ENCODE results near the gene CSNK1G2.

Gene CSNK1G2

DNA sequence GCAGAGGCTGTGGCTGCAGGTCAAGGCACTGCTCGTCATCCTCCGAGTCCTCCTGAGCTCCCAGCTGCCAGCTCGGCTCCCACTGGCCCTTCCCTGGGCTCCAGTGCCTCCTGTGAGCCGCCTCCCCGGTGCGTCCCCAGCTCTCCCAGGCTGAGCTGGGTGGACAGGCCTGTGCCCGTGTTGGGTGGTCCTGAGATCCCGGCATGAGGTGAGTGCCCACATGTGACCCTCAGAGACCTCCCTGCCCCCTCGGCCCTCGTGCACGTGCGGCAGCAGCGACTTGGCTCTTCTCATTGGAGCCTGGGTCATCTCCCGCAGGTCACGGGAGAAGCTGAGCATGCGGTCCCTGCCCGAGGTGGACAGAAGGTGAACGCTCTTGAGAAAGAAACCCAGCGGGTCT, 20.3 kb upstream of the CSNK1G2 start:
- DNase-seq: no peak

DNA sequence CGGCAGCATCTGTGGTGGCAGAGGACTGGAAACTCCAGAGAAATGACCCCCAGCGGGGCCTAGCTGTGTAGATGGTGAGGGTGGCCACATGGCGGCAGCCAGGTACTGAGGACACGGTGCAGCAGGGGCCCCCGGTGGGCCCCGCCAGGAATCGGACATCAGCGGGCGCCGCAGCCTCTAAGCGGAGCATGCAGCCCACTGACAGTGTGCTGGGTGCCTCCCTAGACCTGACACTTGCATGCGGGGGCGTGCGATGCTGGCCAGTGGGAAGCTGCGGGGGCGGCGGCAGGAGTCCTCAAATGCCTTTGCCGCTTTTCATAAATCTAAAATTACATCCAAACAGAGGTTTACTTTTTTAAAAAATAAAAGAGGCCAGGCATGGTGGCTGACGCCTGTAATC, 19.6 kb upstream of the CSNK1G2 start:
- no peak for DNase-seq

DNA sequence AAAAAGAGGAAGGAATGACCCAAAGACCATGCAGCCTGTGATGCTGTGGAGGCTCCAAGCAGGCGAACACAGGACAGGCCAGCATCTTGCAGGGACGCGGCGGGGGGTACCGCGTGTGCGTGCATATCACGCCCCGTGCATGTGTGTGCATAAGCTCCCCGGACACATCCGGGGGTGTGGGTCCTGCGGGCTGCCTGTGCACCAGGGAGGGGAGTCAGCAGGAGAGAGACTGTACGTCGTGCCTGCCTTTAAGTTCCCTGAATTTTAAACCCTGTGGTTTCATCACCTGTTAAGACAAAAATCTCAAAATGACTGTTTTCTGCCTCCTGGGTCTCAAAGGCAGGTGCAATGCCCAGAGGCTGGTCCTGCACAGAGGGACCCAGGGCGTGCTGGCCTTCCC, 19.1 kb upstream of the CSNK1G2 start:
- DNase-seq: no peak

DNA sequence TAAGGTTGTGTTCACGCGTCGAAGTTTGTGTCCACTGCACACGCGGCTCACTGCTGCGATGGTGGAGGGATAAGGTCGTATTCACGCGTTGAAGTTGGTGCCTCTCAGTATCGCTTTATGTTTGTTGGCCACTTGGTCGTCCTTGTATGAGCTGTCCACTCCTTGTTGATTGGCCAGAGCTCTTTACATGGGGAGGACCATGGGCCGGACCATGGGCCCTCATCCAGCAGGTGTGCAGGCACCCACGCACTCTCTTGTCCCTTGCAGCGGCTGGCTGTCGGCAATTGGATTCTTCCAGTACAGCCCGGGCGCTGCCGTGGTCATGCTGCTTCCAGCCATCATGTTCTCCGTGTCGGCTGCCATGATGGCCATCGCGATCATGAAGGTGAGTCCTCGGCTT, 18.2 kb upstream of the CSNK1G2 start:
- no peak for DNase-seq

DNA sequence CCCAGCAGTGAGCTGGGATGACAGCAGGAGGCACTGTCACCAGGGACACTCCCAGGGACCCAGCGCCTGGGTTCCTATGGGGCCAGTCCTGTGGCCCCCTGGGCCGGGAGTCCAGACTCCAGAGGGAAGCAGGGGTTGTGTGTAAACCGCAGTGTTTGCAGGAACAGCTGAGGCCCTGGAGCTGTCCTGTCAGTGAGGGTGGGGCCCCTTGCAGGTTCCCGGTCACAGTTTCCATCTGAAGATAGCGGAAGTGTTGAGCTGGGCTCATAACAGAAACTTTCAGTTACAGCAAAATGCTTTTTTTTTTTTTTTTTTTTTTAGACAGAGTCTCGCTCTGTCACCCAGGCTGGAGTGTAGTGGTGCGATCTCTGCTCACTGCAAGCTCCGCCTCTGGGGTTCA, 17.7 kb upstream of the CSNK1G2 start:
- no peak for DNase-seq

DNA sequence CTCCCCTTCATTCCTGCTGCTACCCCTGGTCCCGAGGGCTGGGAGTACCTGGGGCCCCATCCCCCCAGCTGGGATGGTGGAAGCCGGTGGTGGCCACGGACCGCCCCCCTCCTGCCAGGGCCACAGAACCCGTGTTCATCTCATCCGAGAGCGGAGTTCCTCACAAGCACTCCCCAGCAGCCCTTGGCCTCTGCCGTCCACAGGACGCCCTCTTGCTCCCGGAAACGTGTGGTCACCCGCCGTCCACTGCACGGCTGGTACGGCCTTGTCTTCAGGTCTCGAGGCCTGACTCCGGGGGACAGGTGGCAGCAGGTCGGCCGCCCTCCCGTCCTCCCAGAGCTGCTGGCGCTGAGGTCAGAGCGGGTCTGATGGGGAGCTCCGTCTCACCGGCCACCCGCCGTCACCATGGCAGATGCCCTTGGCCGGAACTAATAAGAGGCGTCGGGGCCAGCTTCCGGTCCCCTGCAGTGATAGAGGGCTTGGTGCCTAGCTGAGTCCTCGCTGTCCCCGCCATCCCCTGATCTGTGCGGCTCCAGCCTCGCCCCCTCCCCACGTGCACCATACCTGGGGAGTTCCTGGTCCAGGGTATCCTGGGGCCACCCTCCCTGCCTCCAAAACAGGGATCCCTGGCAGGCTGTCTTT, 16.5 kb upstream of the CSNK1G2 start:
- no peak for DNase-seq

DNA sequence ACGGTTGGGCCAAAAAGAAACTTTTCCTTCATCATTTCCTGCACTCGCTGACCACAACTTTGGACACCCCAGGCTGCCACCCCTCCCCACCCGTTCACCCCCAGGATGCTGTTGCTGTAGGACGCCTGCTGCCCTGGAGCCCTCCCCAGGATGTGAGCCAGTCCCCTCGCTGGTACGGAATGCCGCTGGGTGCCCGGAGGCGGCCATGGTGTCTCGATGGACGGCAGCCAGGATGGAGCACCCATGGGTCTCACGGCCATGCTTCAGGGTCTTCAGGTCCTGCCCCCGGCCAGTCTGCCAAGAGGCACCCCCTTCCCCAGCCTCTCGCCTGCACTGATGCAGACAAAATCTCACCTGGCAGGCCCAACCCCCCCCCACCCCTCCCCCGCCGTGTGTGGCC, 15.4 kb upstream of the CSNK1G2 start:
- DNase-seq: no peak

DNA sequence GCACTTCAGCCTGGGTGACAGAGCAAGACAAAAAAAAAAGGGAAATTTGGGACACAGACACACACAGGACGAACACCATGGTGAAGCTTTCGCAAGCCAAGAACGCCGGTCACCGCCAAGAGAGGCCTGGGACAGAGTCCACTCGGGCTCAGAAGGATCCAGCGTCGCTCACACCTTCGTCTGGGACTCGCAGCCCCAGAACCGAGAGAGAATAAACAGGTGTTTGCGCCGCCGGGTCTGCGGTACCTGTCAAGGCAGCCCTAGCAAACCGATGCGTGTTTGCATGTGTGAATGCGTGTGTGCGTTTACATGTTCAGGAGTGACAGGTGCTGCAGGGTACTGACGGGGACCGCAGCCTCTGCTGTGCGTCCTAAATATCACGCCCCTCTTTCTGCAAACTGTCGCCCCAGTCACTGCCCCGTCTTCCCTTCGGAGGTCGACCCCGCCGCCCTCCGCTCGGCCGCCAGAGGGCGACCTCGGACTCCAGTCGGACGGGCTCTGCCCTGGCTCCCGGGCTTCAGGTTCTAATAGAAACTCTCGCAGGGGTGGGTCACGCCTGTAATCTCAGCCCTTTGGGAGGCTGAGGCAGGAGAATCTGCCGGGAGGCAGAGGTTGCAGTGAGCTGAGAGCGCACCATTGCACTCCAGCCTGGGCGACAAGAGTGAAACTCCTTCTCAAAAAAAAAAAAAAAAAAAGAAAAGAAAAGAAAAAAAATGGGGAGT, 11.8 kb upstream of the CSNK1G2 start:
- DNase-seq: peak; percentile 75

DNA sequence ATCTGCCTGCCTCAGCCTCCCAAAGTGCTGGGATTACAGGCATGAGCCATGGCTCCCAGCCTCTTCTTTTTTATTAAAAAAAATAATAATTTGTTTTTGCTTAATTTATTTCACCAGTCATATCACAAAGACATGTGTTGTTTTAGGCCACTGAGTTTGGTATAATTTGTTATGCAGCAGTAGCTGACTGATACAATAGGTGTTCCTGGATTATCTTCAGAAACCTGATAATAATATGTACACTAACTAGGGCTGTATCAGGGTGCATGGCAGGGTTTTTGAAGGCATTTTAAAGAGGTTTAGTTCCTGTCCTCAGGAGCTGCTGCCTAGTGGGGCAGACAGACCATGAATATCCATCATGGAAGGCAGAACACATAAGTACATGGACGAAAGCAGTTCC, 9.5 kb upstream of the CSNK1G2 start:
- DNase-seq: no peak

DNA sequence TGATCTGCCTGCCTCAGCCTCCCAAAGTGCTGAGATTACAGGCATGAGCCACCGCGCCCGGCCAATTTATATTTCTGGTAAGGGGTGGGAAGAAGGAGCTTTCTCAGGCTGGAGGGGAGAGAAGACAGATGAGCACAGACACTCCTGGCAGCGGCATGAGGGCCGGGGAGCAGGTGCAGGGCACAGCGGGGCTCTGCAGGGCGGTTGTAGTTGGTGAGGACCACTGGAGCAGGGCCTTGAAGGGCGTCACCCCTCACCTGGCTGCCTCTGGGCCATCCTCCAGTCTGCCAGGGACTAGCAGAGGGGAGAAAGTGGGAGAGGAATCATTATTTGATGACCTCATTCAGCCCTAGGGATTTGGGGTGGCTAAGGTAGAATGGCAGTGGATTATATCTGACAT, 8.6 kb upstream of the CSNK1G2 start:
- no peak for DNase-seq

DNA sequence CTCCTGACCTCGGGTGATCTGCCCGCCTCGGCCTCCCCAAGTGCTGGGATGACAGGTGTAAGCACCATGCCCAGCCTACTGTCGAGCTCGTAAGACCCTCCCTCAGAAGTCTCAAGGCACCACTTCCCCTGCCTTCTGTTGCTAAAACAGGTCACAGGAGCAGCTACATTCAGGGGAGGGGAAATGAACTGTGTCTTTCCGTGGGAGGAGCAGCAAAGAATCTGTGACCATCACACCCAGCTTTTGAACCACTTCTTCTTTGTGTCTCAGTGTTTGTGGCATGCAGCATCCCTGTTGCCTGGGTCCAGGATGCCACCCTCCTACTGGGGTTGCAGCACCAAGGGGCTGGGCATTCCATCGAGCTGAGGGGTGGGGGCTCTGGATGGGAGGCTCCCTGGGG, 7.7 kb upstream of the CSNK1G2 start:
- DNase-seq: no peak

DNA sequence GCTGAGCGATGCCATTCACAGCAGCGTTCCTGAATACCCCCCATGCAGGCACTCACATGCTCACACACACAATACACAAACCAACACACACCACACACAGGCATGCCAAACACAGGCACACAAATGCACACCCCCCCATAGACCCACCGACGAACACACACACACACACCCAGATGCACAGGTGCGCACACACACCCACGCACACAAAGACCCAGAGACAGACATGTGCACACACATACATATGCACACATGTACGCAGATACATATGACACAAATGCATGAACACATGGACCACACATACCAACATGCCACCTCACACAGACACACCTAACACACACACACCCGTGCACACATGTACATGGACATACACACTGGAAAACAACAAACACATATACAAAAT, 7.0 kb upstream of the CSNK1G2 start:
- DNase-seq: no peak

DNA sequence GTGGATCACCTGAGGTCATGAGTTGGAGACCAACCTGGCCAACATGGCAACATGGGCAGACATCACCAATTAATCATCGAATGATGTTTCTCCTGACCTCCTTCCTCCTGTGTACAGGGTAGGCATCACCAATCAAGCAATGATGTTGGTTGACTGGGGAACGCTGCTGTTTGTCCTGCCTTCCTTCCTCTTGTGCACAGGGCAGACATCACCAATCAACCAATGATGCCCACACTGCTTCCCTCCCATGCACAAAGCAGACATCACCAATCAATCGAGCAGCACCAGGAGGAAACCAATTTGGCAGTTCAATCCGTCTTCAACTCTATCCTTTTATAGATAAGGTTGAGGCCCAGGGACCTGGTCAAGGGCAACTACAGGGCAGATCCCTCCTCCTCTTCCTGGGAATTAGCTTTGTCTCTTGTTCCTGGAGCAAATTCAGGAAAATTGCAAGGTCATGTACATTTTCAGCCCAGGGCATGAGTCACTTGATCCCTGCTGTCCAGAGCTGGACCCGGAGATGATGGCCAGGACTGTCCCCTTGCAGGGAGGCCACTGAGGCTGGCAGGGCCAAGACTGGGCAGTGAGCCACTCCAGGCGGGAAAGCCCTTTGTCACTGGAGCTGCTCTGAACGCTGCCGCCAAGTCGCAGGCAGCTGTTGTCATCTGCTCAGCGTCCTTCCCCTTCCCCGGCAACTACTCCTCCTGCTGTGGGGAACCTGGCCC, 5.3 kb upstream of the CSNK1G2 start:
- DNase-seq: peak; percentile 25

DNA sequence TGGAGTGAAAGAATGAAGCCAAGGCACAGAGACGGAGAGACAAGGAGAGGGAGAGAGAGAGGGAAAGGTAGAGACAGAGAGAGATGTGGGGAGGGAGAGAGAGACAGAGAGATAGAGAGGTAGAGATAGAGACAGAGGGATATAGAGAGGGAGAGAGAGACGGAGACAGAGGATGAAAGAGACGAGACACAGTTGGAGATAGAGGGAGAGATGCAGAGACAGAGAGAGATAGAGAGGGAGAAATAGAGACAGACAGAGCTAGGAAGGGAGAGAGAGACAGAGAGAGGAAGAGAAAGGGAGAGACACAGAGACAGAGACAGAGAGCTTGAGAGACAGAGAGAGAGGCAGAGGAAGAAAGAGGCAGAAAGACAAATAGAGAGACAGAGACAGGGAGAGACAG, 4.5 kb upstream of the CSNK1G2 start:
- DNase-seq: no peak

DNA sequence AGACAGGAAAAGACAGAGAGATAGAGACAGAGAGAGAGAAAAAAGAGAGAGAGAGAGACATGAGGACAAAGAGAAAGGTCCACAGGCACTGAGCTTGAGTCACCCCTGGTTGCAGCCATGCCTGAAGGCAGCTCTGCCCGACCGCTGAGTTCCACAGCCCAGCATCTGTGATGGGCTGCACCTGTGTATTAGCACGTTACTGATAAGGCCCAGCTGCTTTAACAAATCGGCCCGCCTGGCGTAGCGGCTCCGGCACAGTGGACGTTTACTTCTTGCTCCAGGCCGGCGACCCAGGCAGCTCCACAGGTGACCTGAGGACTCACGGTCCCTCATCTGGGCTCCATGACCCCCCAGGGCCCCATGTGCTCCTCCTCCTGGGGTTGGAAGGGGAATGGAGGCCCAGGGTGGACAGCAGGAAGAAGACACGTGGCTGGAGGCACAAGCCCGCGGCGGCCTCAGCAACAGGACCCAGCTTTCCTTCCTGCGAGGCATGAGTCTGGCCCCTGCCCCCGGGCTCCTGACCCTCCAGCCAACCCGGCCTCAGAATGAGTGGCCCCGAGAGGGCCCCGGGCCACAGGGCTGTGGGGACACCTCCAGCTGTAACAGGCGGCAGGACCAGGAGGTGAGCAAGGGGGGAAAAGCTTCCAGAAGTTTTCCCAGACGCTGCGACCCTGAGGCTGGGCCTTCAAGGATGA, 3.9 kb upstream of the CSNK1G2 start:
- DNase-seq: no peak

DNA sequence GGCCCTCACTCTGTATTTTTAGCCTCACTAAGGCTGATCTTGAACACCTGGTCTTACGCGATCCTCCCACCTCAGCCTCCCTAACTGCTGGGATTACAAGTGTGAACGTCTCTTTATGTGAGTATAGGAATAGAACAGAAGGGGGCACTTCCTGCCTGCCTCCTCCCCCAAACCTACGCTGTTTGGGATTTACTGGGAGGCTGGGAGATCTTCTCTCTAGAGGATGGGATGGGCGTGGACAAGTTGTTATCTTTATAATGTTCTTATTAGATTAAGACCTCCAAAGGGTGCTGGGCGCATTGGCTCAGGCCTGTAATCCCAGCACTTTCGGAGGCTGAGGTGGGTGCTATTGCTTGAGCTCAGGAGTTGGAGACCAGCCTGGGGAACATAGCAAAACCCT, 2.9 kb upstream of the CSNK1G2 start:
- no peak for DNase-seq

DNA sequence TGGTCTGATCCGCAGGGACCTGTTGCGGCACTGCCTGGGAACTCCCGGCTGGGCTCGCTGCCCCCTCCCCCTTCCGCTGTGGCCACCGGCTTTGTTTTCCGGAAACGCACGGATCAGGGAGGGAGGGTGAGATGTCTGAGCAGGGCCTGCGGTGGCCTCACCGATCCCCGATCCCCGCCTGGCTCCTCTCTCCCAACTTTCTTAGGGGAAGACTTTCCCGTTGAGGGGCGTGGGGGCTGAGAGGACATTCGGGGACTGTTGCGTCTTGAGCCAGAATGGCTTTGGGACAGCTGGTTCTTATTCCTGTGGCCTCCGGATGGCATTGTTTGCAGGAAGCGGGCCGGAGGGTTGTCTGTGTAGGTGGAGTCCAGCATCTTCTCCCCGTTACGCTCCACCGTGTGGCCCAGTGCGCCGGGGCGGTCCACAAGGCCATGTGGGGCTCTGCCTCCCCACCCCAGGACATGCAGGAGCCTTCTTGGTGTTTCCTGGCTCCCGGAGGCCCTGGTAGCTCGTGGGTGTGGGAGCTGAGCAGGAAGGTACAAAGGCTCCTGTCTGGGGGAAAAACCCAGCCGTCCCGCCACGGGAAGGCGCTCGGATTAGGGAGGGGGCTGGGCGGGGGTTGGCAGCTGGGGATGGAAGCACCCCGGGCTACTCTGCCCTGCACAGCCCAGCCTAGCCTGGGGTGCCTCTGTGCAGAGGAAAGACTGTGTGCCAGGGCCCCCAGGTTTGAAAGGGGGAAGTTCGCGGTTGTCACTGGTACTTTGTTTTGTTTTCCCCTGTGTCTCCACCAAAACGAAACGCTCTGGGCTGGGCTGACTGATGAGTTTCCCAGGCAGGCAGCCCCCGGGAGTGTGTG, 1.3 kb downstream of the CSNK1G2 start:
- DNase-seq: peak; percentile 75

DNA sequence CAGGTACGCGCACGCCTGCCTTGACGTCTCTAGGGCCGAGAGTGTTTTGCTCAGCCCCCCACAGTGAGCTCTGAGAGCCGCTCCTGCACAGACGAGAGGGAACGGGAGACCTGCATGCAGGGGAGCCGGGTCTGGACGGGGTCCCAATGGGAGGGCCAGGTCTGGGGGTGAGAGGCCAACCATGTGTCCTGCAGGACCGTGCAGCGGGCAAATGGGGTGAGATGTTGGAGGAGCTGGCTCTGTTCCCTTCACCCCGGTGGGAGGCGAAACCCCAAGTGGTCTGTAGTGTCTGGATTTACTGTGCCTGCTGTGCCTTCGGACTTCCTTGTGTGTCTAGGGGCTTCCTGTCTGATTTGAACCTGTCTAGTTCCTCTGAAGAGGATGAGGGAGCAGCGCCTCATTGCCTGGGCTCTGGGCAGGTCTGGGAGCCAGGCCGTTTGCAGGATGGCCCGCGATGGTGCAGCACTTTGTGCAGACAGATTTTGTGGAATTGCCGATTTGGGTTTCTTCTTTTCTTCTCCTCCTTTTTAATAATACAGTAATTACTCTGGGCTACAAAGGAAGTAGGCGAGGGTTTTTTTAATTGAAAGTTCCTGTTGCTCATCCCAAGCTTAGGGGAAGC, 2.1 kb downstream of the CSNK1G2 start:
- no peak for DNase-seq

DNA sequence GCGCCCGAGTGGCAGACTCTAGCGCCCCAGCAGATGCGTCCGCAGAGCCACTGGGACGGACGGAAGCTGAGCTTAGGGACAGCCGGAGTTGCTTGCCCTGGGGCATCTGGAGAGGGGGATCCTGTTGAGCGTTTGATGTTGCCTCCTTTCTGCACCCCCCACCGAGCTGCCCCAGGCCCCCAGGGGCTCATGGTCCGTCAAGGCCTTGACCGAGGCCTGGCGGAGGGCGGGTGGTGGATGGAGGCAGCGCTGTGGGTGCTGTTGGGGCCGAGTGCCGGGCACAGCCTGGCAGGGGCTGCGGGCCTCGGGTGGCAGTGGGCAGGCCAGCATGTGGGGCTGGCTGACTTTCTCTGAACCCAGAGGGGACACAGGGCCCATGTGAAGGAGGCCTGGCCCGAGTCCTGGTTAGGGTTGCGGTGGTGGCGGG, 2.7 kb downstream of the CSNK1G2 start:
- no peak for DNase-seq

DNA sequence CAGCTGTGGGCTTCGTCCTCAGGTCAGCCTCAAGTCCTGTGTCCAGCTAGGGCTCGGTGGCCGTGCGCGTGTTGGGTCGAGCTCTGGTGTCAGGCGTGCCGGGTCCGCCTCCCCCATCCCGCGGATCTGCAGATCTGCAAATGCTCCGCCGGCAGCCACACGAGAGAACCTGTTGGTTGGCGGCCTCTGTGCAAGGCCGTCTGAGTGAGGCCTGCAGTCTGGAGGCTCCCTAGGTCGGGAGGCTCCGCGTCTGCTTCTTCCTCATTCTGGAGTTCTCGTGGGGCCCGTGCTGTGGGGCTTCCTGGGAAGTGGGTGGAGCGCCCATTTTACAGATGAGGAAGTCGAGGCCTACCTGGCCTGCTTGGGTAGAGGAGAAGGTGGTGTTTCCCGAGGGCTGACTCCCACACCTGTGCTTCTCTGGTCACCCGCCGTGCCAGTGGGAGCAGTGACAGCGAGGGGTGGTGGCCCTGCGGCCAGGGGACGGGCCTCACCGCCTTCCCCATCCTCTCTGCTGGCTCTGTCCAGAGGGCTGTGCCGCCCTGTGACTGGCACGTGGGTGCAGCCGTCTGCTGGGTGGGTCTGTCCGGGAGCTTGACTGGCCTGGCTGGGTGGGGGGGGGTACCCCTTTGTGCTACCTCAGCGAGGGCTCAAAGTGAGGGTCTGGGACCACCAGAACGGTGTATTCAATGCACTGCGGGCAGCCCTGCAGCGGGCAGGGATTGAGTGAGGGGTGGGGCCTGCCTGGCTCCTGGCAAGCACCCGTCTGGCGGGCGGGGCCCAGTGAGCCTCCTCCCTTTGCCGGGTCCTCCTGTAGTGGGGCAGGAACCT, 3.3 kb downstream of the CSNK1G2 start:
- no peak for DNase-seq

DNA sequence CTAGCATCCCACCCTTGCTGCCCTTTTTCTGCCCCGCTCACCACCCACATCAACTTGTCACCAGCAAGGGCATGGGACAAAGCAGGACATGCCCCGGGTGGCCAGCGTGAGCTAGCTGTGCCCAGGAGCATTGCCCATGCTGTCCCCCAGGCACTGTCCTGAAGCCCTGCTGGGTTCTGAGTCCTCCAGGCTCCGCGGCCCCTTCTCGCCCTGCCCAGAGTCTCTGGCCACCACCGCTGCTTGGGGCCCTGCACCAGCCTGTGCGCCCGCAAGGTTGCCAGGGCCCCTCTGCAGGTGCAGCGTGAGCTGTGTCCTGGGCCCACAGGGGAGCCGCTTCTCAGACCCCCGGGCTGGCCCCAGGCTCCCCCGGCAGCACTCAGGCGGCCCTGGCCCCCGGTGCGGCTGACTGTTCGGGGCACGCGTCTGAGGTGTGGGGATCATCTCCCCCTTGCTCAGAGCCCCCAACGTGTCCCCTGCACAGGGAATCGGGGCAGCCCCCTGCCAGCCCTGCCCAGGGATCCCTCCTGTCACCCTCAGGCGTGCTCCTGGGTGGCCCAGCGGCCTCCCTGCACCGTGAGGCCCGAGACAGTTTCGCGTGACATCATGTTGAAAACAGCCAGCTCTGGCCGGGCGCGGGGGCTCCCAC, 4.1 kb downstream of the CSNK1G2 start:
- no peak for DNase-seq

Data from EL (cell line).